ENCODE measurements around the gene ITIH4.

ITIH4 gene

GRCh38 chr3:52798376-52798977, 32.0 kb downstream of the ITIH4 start:
- DNase-seq (ENCODE audit: low read depth): no peak

GRCh38 chr3:52796411-52796810, 34.1 kb downstream of the ITIH4 start:
- no peak for DNase-seq (ENCODE audit: low read depth)

DNA sequence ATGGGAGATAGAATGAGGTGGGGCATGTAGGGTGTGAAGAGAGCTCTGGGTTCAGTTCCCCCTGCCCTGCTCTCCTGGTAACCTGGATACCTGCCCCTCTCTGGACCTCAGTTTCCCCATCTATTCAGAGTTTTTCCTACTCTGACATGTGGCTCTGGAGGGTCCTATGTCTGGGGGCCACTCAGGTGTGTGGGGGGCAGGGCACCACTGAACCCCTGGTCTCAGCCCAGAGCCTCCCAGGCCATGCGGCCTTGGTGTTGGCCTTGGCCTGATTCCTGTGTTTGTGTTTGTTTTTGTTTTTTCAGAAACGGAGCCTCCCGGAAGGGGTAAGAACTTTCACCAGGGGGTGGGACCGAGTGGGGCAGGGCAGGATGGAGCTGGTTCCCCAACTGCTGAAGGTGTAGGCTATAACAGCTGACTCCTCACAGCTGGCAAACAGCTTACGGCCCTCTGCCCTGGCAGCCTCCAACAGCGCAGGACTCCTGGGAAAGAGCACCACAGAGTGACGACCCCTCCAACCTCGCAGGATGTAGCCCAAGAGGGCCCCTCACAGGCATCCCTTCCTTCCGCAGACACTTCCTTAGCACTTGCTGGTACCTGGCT, 35.1 kb downstream of the ITIH4 start:
- no peak for DNase-seq (ENCODE audit: low read depth)

GRCh38 chr3:52794612-52795099, 35.8 kb downstream of the ITIH4 start, which contains the start of gene ITIH3:
Gene ITIH3 (plus strand): TSS chr3:52794796. CDS start chr3:52794804, 8 bp downstream.
- no peak for DNase-seq (ENCODE audit: low read depth)

DNA sequence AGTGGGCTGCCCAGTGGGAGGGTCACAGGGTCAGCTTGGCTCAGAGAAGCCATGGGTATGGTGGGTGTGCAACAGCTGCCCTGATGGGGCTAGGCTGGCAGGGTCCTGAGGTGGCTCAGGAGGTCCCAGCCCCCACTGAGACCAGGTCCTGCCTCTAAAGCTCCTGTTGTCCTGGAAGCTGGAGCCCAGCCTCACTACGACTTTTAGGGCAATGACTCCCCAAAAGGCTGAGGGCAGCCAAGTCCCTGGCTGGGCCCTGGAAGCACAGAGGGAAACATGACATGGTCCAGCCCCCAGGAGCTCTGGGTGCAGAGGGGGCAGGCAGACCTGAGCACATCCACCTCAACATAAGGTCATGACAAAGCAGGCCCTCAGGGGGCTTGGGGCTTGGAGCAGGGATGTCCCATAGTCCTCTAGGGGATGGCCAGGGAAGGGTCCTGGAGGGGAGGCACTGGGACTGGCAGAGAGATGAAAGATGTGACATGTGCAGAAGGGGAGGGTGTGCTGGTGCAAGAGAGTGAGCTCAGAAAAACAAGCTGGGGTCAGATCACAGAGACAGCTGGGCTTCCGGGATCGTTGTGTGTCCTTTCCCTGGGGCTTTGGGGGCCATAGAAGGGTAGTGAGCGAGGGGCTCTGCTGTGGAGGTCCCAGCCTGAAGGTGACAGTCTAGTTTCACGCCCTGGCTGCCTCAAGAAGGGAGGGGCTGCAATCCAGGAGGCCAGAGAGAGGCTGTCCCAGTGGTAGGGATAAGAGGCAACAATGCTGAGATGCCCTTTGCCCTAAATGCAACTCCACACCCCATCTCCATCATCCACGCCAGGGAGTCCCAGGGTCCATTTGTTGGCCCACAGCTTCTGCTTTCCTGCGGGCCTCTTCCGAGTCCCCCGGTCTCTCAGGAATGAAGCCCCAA, 36.5 kb downstream of the ITIH4 start:
- DNase-seq (ENCODE audit: low read depth): no peak

GRCh38 chr3:52792961-52793695, 37.3 kb downstream of the ITIH4 start:
- DNase-seq (ENCODE audit: low read depth): peak; percentile 19

GRCh38 chr3:52792413-52792812, 38.1 kb downstream of the ITIH4 start:
- DNase-seq (ENCODE audit: low read depth): no peak

DNA sequence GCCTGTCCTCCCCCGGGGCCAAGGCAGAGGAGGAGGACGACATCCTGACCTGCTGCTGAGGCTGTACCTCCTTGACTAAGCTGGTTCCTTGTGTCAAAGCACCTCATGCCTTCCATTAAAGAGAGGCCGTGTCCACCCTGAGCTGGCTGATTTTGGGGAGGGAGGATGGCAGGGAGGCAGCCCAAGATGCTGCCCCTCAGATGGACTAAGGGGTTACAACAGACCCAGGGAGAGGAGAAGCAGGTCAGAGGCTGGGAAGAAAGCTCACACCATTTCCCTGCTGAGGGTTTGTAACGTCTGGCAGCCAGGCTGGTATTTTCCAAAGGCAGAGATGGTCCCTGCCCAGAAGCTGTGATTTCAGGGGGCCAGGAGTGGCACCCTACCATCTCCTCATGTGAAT, 38.5 kb downstream of the ITIH4 start:
- no peak for DNase-seq (ENCODE audit: low read depth)

GRCh38 chr3:52791366-52791765, 39.1 kb downstream of the ITIH4 start:
- no peak for DNase-seq (ENCODE audit: low read depth)

DNA sequence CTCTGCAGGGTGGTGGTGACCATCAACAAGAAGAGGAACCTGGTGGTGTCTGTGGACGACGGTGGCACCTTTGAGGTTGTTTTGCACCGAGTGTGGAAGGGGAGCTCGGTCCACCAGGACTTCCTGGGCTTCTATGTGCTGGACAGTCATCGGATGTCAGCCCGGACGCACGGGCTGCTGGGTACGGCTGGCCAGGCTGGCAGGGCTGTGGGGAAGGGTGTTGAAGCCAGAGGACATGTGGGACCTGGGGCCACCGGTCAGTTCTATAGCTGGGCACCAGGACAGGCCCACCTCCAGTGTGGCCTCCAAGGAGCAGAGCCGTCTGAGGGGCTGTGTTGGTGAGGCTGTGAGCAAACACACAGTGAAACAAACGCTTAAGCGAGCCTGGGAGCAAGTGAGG, 39.7 kb downstream of the ITIH4 start:
- no peak for DNase-seq (ENCODE audit: low read depth)

DNA sequence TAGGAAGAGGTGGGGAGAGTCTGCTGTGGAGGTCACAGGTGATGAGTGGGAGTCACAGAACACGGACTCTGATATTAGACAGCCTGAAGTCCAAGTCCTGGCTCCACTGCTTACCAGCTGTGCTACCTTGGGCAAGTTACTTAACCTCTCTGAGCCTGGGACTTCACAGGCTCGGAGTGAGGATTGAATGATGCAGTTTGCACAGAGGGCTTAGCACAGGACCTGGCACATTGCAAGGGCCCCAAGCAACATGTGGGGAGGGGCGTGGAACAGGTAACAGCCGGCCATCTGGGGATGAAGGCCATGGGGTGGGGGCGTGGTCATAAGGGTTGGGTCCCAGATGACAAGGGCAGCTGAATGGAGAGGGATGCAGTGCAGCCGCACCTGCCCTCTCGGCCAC, 40.1 kb downstream of the ITIH4 start:
- no peak for DNase-seq (ENCODE audit: low read depth)

DNA sequence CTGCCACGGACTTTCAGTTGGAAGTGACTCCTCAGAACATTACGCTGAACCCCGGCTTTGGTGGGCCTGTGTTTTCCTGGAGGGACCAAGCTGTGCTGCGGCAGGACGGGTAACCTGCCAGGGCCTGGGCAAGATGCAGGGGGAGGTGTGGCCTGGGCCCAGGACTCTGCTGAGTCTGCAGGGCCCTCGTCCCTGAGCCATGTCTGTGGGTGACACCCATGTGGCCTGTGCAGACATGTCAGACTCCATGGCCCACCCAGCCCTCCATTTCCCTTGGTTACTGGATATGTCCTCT, 40.8 kb downstream of the ITIH4 start:
- no peak for DNase-seq (ENCODE audit: low read depth)

- DNase-seq (ENCODE audit: low read depth): no peak
Measured at GRCh38 chr3:52788890-52789745, 41.4 kb downstream of the ITIH4 start.

GRCh38 chr3:52787672-52788625, 42.5 kb downstream of the ITIH4 start:
- DNase-seq (ENCODE audit: low read depth): no peak

GRCh38 chr3:52787246-52787645, 43.2 kb downstream of the ITIH4 start:
- no peak for DNase-seq (ENCODE audit: low read depth)

DNA sequence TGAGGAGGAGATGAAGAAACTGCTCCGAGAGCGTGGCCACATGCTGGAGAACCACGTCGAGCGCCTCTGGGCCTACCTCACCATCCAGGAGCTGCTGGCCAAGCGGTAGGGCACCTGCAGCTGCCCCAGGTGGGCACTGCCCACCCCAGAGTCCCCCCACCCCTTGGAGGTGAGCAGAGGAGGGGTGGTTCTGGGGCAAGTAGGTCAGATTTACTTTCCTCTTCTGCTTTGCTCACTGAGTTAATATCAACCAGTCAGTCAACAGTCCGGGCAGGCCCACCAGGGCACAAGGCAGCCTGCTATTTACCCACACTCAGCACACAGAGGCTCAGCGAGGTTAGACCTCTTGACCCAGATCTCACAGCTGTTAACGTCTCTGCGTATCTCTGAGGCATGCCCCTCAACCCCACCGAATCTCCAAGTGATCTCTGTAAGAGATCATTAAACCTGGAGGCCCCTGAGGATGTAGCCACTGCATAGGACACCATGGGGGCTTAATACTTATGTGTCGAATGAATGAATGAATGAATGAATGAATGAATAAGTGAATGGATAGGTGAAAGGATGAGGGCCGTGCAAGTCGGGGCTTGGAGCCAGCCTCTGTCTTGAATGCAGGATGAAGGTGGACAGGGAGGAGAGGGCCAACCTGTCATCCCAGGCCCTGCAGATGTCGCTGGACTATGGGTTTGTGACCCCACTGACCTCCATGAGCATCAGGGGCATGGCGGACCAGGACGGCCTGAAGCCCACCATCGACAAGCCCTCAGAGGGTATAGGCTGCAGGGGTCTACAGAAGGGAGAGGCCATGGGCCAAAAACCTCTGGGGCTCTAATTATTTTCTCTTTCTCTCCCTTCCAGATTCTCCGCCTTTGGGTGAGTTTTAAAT, 43.9 kb downstream of the ITIH4 start:
- no peak for DNase-seq (ENCODE audit: low read depth)

DNA sequence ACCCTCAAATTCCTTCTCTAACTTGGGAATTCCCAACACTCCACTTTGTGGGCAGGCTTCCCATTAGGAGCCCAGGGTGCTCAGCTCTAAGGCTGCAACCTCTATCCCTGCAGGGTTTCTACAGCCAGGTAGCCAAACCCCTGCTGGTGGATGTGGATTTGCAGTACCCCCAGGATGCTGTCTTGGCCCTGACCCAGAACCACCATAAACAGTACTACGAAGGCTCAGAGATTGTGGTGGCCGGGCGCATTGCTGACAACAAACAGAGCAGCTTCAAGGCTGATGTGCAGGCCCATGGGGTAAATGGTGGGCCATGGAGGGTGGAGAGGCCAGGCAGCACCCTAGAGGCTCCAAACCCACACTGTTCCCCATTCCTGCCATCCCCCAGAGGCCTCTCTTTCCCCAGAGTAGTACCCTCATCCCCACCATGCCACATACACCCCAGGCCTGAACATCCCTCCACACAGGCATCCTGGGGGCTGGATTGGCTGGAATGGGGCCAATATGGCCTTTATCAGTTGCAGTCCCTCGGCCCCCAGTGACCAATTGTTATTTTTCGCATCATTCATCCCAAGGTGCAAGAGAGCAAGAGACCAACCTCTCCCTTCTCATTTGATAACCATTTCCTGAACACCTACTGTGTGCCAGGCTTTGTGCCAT, 45.4 kb downstream of the ITIH4 start:
- no peak for DNase-seq (ENCODE audit: low read depth)

GRCh38 chr3:52784021-52784621, 46.4 kb downstream of the ITIH4 start:
- no peak for DNase-seq (ENCODE audit: low read depth)

All from GM04504 (cell line).